GM23338 (cell line): Measurements from ENCODE around the gene HMGB4. TPM values are rescaled to one million over a fixed set of nuclear protein-coding genes. Genes with fewer than 3 reads are reported as not detected.

Source experiments
- ATAC-seq: fragments of 200-7000 bp; cut with Tn5 transposase; 3 replicates; pipeline ENCODE4 v1.9.1; 2020
- DNase-seq: peaks from one replicate; pipeline ENCODE4 v3.0.0-alpha.2; 2015; ENCODE audit warnings: low spot score
- H2AFZ ChIP-seq: fragments of 200-600 bp; sonication (generic); 2 replicates; pipeline ENCODE4 v1.8.0; 2016; ENCODE audit warnings: antibody characterized with exemption, mild to moderate bottlenecking, moderate library complexity
- H3F3A ChIP-seq: fragments of 200-600 bp; sonication (generic); replicated peaks from 2 replicates; pipeline ENCODE4 v1.8.0; 2017; ENCODE audit warnings: antibody characterized with exemption, mixed run types, low read depth
- H3K27ac ChIP-seq: fragments of 200-600 bp; sonication (generic); 2 replicates; pipeline ENCODE4 v1.6.1; 2016; ENCODE audit warnings: low read depth
- H3K27me3 ChIP-seq: fragments of 200-600 bp; sonication (generic); 2 replicates; pipeline ENCODE4 v1.8.0; 2016; ENCODE audit warnings: mild to moderate bottlenecking, mixed run types, moderate library complexity; ENCODE audit not compliant: insufficient read depth
- H3K36me3 ChIP-seq: fragments of 200-600 bp; sonication (generic); 2 replicates; pipeline ENCODE4 v1.8.0; 2016; ENCODE audit warnings: mild to moderate bottlenecking; ENCODE audit not compliant: insufficient read depth
- H3K4me1 ChIP-seq: fragments of 200-600 bp; sonication (generic); 2 replicates; pipeline ENCODE4 v1.8.0; 2016; ENCODE audit warnings: mild to moderate bottlenecking, moderate library complexity; ENCODE audit not compliant: insufficient read depth
- H3K4me2 ChIP-seq: fragments of 200-600 bp; sonication (generic); 2 replicates; pipeline ENCODE4 v1.7.1; 2017; ENCODE audit warnings: mixed run types
- H3K4me3 ChIP-seq: fragments of 200-600 bp; sonication (generic); 2 replicates; pipeline ENCODE4 v1.6.1; 2016; ENCODE audit warnings: mixed run types
- H3K79me2 ChIP-seq: fragments of 200-600 bp; sonication (generic); replicated peaks from 2 replicates; pipeline ENCODE4 v1.8.0; 2017; ENCODE audit warnings: mild to moderate bottlenecking; ENCODE audit not compliant: insufficient read depth
- H3K9me2 ChIP-seq: fragments of 200-600 bp; sonication (generic); 2 replicates; pipeline ENCODE4 v1.8.0; 2017; ENCODE audit not compliant: insufficient read depth
- H4K20me1 ChIP-seq: fragments of 200-600 bp; sonication (generic); replicated peaks from 2 replicates; pipeline ENCODE4 v1.8.0; 2017; ENCODE audit warnings: mild to moderate bottlenecking; ENCODE audit not compliant: insufficient read depth
- H3K27ac Mint-ChIP-seq: 2 replicates; pipeline ENCODE4 v1.8.0; 2020; ENCODE audit warnings: inconsistent platforms, mild to moderate bottlenecking, moderate library complexity, mixed read lengths
- H3K27me3 Mint-ChIP-seq: 3 replicates; pipeline ENCODE4 v1.8.0; 2022; ENCODE audit warnings: low read depth, mild to moderate bottlenecking, moderate library complexity, mixed read lengths, inconsistent platforms; ENCODE audit not compliant: insufficient read depth, poor library complexity
- H3K36me3 Mint-ChIP-seq: 3 replicates; pipeline ENCODE4 v1.8.0; 2021; ENCODE audit warnings: low read depth, mild to moderate bottlenecking, inconsistent platforms, moderate library complexity, mixed read lengths
- H3K4me1 Mint-ChIP-seq: 3 replicates; pipeline ENCODE4 v1.8.0; 2020; ENCODE audit warnings: mild to moderate bottlenecking, inconsistent platforms, mixed read lengths
- H3K4me3 Mint-ChIP-seq: 3 replicates; pipeline ENCODE4 v1.8.0; 2021; ENCODE audit warnings: moderate library complexity, mild to moderate bottlenecking, inconsistent platforms, mixed read lengths
- H3K9me3 Mint-ChIP-seq: 3 replicates; pipeline ENCODE4 v1.8.0; 2020; ENCODE audit warnings: moderate library complexity, mild to moderate bottlenecking, inconsistent platforms, mixed read lengths
- CREB1 ChIP-seq: fragments of 250-450 bp; sonication (Bioruptor Pico); IDR thresholded peaks from 2 replicates; pipeline ENCODE4 v1.5.0; 2020; ENCODE audit warnings: low read depth, mild to moderate bottlenecking, moderate library complexity
- ETS1 ChIP-seq: IDR thresholded peaks from 2 replicates; pipeline ENCODE4 v1.6.1; 2016; ENCODE audit warnings: antibody characterized with exemption
- JUNB ChIP-seq: IDR thresholded peaks from one replicate; pipeline ENCODE4 v1.6.1; 2016; ENCODE audit warnings: antibody characterized with exemption; ENCODE audit not compliant: unreplicated experiment
- NANOG ChIP-seq: IDR thresholded peaks from 2 replicates; pipeline ENCODE4 v1.6.1; 2016; ENCODE audit warnings: antibody characterized with exemption, borderline replicate concordance
- POLR2AphosphoS5 ChIP-seq: IDR thresholded peaks from 2 replicates; pipeline ENCODE4 v1.6.1; 2016; ENCODE audit warnings: antibody characterized with exemption, low read depth
- STAT1 ChIP-seq: IDR thresholded peaks from one replicate; pipeline ENCODE4 v1.6.1; 2016; ENCODE audit warnings: antibody characterized with exemption; ENCODE audit not compliant: unreplicated experiment
- ZNF114 ChIP-seq: fragments of 250-450 bp; sonication (Bioruptor Pico); IDR thresholded peaks from 2 replicates; pipeline ENCODE4 v1.5.0; 2020; ENCODE audit warnings: mild to moderate bottlenecking, moderate library complexity
- ZNF462 ChIP-seq: fragments of 250-450 bp; sonication (Bioruptor Pico); IDR thresholded peaks from 2 replicates; pipeline ENCODE4 v1.5.0; 2020; ENCODE audit warnings: mild to moderate bottlenecking, moderate library complexity
- polyA plus RNA-seq: library from polyadenylated mRNA; unstranded; fragments of >200 nt; fragmentation: Nextera tagmentation; extraction: Ambion mirVana; gene quantifications from 2 replicates; pipeline ENCODE4 v1.2.1, GENCODE V29; 2016
- total RNA-seq: library from RNA; depleted of rRNA; stranded (reverse); fragments of >200 nt; shearing (Covaris generic); gene quantifications from 2 replicates; pipeline ENCODE4 v1.2.3, GENCODE V29; 2014
- TF ChIP-seq, protein P1 (sequence below), 2 experiments: fragments of 200-600 bp in 1 of 2; sonication (generic) in 1 of 2; conservative IDR thresholded peaks; 2 replicates each; pipeline versions ENCODE4 v1.5.1 to v1.6.1; 2016 to 2017; ENCODE audit warnings: antibody characterized with exemption in 2 of 2, low read depth in 2 of 2, mild to moderate bottlenecking in 2 of 2, moderate library complexity in 1 of 2
- TF ChIP-seq, protein P2 (sequence below): IDR thresholded peaks from one replicate; pipeline ENCODE4 v1.6.1; 2018; ENCODE audit warnings: antibody characterized with exemption; ENCODE audit not compliant: unreplicated experiment

The HMGB4 gene
- total and polyA plus RNA-seq, 2 experiments from 2014 or later = not detected

- Mint-ChIP-seq H3K9me3 (no peaks in the 10 kb centered on the region), H3K4me3 (no peak overlapping the region), H3K27me3 (no peaks in the 10 kb centered on the region), H3K36me3 (peaks cover 4% of the 10 kb centered on the region; the same call in 1 of the 3 replicates), H3K27ac (peak overlapping the region; percentile 53; the same call in 1 of the 2 replicates), H3K4me1 (peaks cover 59% of the 10 kb centered on the region)
- Histone ChIP-seq H3K79me2 (no peaks in the 10 kb centered on the region; the same call in 1 of the 2 replicates), H3K27ac (no peak overlapping the region), H3K36me3 (no peaks in the 10 kb centered on the region), H3K4me3 (no peak overlapping the region), H3K4me2 (0 out of 2 replicates have a peak overlapping the region, but pooled peaks have one; percentile 32), H4K20me1 (no peaks in the 10 kb centered on the region; the same call in 1 of the 2 replicates), H3K4me1 (peaks cover 30% of the 10 kb centered on the region), H3F3A (no peaks in the 10 kb centered on the region), H3K9me2 (no peaks in the 10 kb centered on the region), H2AFZ (no peak overlapping the region), H3K27me3 (no peaks in the 10 kb centered on the region)
- ATAC-seq (no peak), DNase-seq (no peak)
- TF ChIP-seq STAT1 (no peak), POLR2AphosphoS5 (no peak), ETS1 (no peak), JUNB (no peak), ZNF462 (no peak), NANOG (no peak), CREB1 (CRISPR knock-in tag) (no peak), ZNF114 (CRISPR knock-in tag) (no peak)
- TF ChIP-seq, protein P1, sequence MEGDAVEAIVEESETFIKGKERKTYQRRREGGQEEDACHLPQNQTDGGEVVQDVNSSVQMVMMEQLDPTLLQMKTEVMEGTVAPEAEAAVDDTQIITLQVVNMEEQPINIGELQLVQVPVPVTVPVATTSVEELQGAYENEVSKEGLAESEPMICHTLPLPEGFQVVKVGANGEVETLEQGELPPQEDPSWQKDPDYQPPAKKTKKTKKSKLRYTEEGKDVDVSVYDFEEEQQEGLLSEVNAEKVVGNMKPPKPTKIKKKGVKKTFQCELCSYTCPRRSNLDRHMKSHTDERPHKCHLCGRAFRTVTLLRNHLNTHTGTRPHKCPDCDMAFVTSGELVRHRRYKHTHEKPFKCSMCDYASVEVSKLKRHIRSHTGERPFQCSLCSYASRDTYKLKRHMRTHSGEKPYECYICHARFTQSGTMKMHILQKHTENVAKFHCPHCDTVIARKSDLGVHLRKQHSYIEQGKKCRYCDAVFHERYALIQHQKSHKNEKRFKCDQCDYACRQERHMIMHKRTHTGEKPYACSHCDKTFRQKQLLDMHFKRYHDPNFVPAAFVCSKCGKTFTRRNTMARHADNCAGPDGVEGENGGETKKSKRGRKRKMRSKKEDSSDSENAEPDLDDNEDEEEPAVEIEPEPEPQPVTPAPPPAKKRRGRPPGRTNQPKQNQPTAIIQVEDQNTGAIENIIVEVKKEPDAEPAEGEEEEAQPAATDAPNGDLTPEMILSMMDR (conservative IDR thresholded peaks at IDR 0.05; ENCODE audit: low read depth in 2 of 2) = no peak
- TF ChIP-seq, protein P2, sequence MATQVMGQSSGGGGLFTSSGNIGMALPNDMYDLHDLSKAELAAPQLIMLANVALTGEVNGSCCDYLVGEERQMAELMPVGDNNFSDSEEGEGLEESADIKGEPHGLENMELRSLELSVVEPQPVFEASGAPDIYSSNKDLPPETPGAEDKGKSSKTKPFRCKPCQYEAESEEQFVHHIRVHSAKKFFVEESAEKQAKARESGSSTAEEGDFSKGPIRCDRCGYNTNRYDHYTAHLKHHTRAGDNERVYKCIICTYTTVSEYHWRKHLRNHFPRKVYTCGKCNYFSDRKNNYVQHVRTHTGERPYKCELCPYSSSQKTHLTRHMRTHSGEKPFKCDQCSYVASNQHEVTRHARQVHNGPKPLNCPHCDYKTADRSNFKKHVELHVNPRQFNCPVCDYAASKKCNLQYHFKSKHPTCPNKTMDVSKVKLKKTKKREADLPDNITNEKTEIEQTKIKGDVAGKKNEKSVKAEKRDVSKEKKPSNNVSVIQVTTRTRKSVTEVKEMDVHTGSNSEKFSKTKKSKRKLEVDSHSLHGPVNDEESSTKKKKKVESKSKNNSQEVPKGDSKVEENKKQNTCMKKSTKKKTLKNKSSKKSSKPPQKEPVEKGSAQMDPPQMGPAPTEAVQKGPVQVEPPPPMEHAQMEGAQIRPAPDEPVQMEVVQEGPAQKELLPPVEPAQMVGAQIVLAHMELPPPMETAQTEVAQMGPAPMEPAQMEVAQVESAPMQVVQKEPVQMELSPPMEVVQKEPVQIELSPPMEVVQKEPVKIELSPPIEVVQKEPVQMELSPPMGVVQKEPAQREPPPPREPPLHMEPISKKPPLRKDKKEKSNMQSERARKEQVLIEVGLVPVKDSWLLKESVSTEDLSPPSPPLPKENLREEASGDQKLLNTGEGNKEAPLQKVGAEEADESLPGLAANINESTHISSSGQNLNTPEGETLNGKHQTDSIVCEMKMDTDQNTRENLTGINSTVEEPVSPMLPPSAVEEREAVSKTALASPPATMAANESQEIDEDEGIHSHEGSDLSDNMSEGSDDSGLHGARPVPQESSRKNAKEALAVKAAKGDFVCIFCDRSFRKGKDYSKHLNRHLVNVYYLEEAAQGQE = no peak
Observed at GRCh38 chr1:33850481-33850880, 13.4 kb upstream of the HMGB4 start.
